Measurements from ENCODE around the gene CD247. TPM values are rescaled to one million over a fixed set of nuclear protein-coding genes. Genes with fewer than 3 reads are reported as not detected.

The CD247 gene
- total RNA-seq, 4 donors from 2014 or later: 1.5 to 6.4 (median 3.4) TPM; not detected in 1

GRCh38 chr1:167548059-167548932 lies 30.0 kb upstream of the CD247 start:
- 78 to 81% methylated on average over 5 of the region's 5 CpGs for WGBS, 2 donors (ENCODE audit: low coverage in 1 of 2)
- no peak for DNase-seq
- Histone ChIP-seq H3K27me3 (no peaks in the 10 kb centered on the region), H3K4me3 (no peak overlapping the region), H3K27ac (peak overlapping the region; percentile 34 to 61 (median 53)), H3K4me1 (peaks cover 8 to 31% (median 12%) of the 10 kb centered on the region in 4 donors), H3K36me3 (peaks cover 0 to 7% (median 0%) of the 10 kb centered on the region in 4 donors), H3K9me3 (no peaks in the 10 kb centered on the region)
- in situ Hi-C loops (cut with MboI; ENCODE audit: low pct_ligation_motif_present in 1 of 4, low pct_unique_long_range_greater_than_20kb in 1 of 4, low sequenced_read_pairs in 3 of 4) (loop anchor here in 3 of 4 donors (25.0 kb wide), 4 partner anchors 136 to 661 kb away; partner anchors contain the start of gene TADA1 (in 1 of the 3)), intact Hi-C loops (cut with DNase I; ENCODE audit: low total_unique reads) (no loop called here)
- TF ChIP-seq POLR2AphosphoS5 (IDR thresholded peaks at IDR 0.05) (no peak), EP300 (IDR thresholded peaks at IDR 0.05; ENCODE audit: low read depth) (no peak), CTCF (IDR thresholded peaks at IDR 0.05) (no peak), POLR2A (IDR thresholded peaks at IDR 0.05) (no peak)

- DNase-seq: no peak
- intact Hi-C loops (cut with DNase I; ENCODE audit: low total_unique reads) (no loop called here), in situ Hi-C loops (cut with MboI; ENCODE audit: low pct_ligation_motif_present in 1 of 4, low pct_unique_long_range_greater_than_20kb in 1 of 4, low sequenced_read_pairs in 3 of 4) (loop anchor here in 3 of 4 donors (25.0 kb wide), 4 partner anchors 135 to 660 kb away; partner anchors contain the start of gene TADA1 (in 1 of the 3))
- no peaks in the 10 kb centered on the region for H3K9me3 ChIP-seq
- no peak overlapping the region for H3K4me3 ChIP-seq
- peaks cover 0 to 7% (median 0%) of the 10 kb centered on the region in 4 donors for H3K36me3 ChIP-seq
- no peak for TF ChIP-seq EP300 (IDR thresholded peaks at IDR 0.05; ENCODE audit: low read depth)
- TF ChIP-seq CTCF (IDR thresholded peaks at IDR 0.05): no peak
- no peak for TF ChIP-seq POLR2AphosphoS5 (IDR thresholded peaks at IDR 0.05)
- TF ChIP-seq POLR2A (IDR thresholded peaks at IDR 0.05): no peak
- 80 to 95% methylated on average over 1 of the region's 1 CpG for WGBS, 2 donors (ENCODE audit: low coverage in 1 of 2)
- H3K4me1 ChIP-seq: peaks cover 0 to 21% (median 3%) of the 10 kb centered on the region in 4 donors
- no peak overlapping the region for H3K27ac ChIP-seq
- H3K27me3 ChIP-seq: no peaks in the 10 kb centered on the region
These were observed 28.6 kb upstream of the CD247 start for GRCh38 chr1:167546935-167547334.

- in situ Hi-C loops (cut with MboI; ENCODE audit: low pct_ligation_motif_present in 1 of 4, low pct_unique_long_range_greater_than_20kb in 1 of 4, low sequenced_read_pairs in 3 of 4): loop anchor here in 3 of 4 donors (25.0 kb wide), 4 partner anchors 133 to 658 kb away; partner anchors contain the start of gene TADA1 (in 1 of the 3)
- no peaks in the 10 kb centered on the region for H3K27me3 ChIP-seq
- no peak overlapping the region for H3K27ac ChIP-seq
- no peak overlapping the region for H3K4me3 ChIP-seq
- H3K4me1 ChIP-seq: peaks cover 0 to 14% (median 0%) of the 10 kb centered on the region in 4 donors
- WGBS, 2 donors (ENCODE audit: low coverage in 1 of 2): 80 to 83% methylated on average over 2 to 4 of the region's 4 CpGs
- no peaks in the 10 kb centered on the region for H3K9me3 ChIP-seq
- peaks cover 0 to 7% (median 0%) of the 10 kb centered on the region in 4 donors for H3K36me3 ChIP-seq
- intact Hi-C loops (cut with DNase I; ENCODE audit: low total_unique reads): no loop called here
- DNase-seq: no peak
- TF ChIP-seq POLR2A (IDR thresholded peaks at IDR 0.05) (no peak), POLR2AphosphoS5 (IDR thresholded peaks at IDR 0.05) (no peak), CTCF (IDR thresholded peaks at IDR 0.05) (no peak), EP300 (IDR thresholded peaks at IDR 0.05; ENCODE audit: low read depth) (no peak)
These were observed 27.0 kb upstream of the CD247 start for GRCh38 chr1:167545349-167545748.

- Histone ChIP-seq H3K9me3 (no peaks in the 10 kb centered on the region), H3K27ac (peak overlapping the region in 2 of 4 donors; percentile 7 to 22), H3K36me3 (peaks cover 0 to 7% (median 0%) of the 10 kb centered on the region in 4 donors), H3K27me3 (no peaks in the 10 kb centered on the region), H3K4me3 (no peak overlapping the region), H3K4me1 (peaks cover 0 to 14% (median 0%) of the 10 kb centered on the region in 4 donors)
- intact Hi-C loops (cut with DNase I; ENCODE audit: low total_unique reads): no loop called here
- DNase-seq: peak; percentile 18
- no peak for TF ChIP-seq CTCF (IDR thresholded peaks at IDR 0.05)
- TF ChIP-seq POLR2AphosphoS5 (IDR thresholded peaks at IDR 0.05): no peak
- no peak for TF ChIP-seq POLR2A (IDR thresholded peaks at IDR 0.05)
- no peak for TF ChIP-seq EP300 (IDR thresholded peaks at IDR 0.05; ENCODE audit: low read depth)
- WGBS, 2 donors (ENCODE audit: low coverage in 1 of 2): 52 to 61% methylated on average over 3 of the region's 3 CpGs
- in situ Hi-C loops (cut with MboI; ENCODE audit: low pct_ligation_motif_present in 1 of 4, low pct_unique_long_range_greater_than_20kb in 1 of 4, low sequenced_read_pairs in 3 of 4): loop anchor here in 3 of 4 donors (25.0 kb wide), 4 partner anchors 132 to 657 kb away; partner anchors contain the start of gene TADA1 (in 1 of the 3)
These were observed 26.2 kb upstream of the CD247 start for GRCh38 chr1:167544447-167545093.

Measured in transverse colon (tissue), 4 donors.